Liver (tissue), 9 donors: ENCODE data around the gene EGFLAM. TPM values are rescaled to one million over a fixed set of nuclear protein-coding genes. Genes with fewer than 3 reads are reported as not detected.

Source experiments
- DNase-seq: peaks from one replicate; pipeline ENCODE4 v3.0.0-alpha.2; 2017; ENCODE audit warnings: low spot score
- H3K27ac ChIP-seq, 2 donors: one replicate each; pipeline ENCODE4 v1.7.0; 2013; ENCODE audit warnings: inconsistent platforms in 2 of 2, low read length in 2 of 2, control low read depth in 1 of 2, low read depth in 1 of 2, mild to moderate bottlenecking in 1 of 2
- H3K27me3 ChIP-seq, 4 donors: one replicate each; pipeline versions ENCODE4 v1.6.1 to v1.7.0; 2013; ENCODE audit warnings: low read length in 3 of 4, inconsistent platforms in 1 of 4, mild to moderate bottlenecking in 1 of 4, moderate library complexity in 1 of 4; ENCODE audit not compliant: control insufficient read depth in 4 of 4, insufficient read depth in 4 of 4
- H3K36me3 ChIP-seq, 4 donors: one replicate each; pipeline versions ENCODE4 v1.6.1 to v1.7.0; 2013; ENCODE audit warnings: low read length in 3 of 4, mild to moderate bottlenecking in 3 of 4, low read depth in 1 of 4, moderate library complexity in 1 of 4; ENCODE audit not compliant: control insufficient read depth in 4 of 4, insufficient read depth in 3 of 4
- H3K4me1 ChIP-seq, 4 donors: one replicate each; pipeline versions ENCODE4 v1.6.1 to v1.7.0; 2013; ENCODE audit warnings: low read length in 3 of 4, mild to moderate bottlenecking in 3 of 4, moderate library complexity in 1 of 4; ENCODE audit not compliant: control insufficient read depth in 4 of 4, insufficient read depth in 4 of 4
- H3K4me3 ChIP-seq, 3 donors: one replicate each; pipeline versions ENCODE4 v1.6.1 to v1.7.0; 2013; ENCODE audit warnings: low read length in 3 of 3, control low read depth in 1 of 3, low read depth in 1 of 3, mild to moderate bottlenecking in 1 of 3
- H3K9ac ChIP-seq, 2 donors: one replicate each; pipeline ENCODE4 v1.7.0; 2013; ENCODE audit warnings: low read length in 2 of 2, mild to moderate bottlenecking in 2 of 2, moderate library complexity in 2 of 2, control low read depth in 1 of 2, low read depth in 1 of 2
- H3K9me3 ChIP-seq, 4 donors: one replicate each; pipeline versions ENCODE4 v1.6.1 to v1.7.0; 2013; ENCODE audit warnings: low read length in 3 of 4; ENCODE audit not compliant: control insufficient read depth in 4 of 4
- ATF3 ChIP-seq: IDR thresholded peaks from 2 replicates; pipeline ENCODE4 v1.6.1; 2016; ENCODE audit warnings: antibody characterized with exemption
- CTCF ChIP-seq: fragments of 150-350 bp; IDR thresholded peaks from 2 replicates; pipeline ENCODE4 v1.5.1; 2017; ENCODE audit warnings: improper control_type of control experiment, low read depth, low read length; ENCODE audit not compliant: missing input control
- EGR1 ChIP-seq, 2 donors: IDR thresholded peaks; 2 replicates each; pipeline ENCODE4 v1.6.1; 2016 to 2018; ENCODE audit warnings: antibody characterized with exemption in 2 of 2, low read depth in 2 of 2
- FOXA1 ChIP-seq: IDR thresholded peaks from 2 replicates; pipeline ENCODE4 v1.6.1; 2016; ENCODE audit warnings: antibody characterized with exemption
- FOXA2 ChIP-seq: IDR thresholded peaks from 2 replicates; pipeline ENCODE4 v1.6.1; 2016; ENCODE audit warnings: antibody characterized with exemption
- GABPA ChIP-seq, 2 donors: IDR thresholded peaks in 1 of 2; conservative IDR thresholded peaks in 1 of 2; 2 replicates each; pipeline ENCODE4 v1.6.1; 2016; ENCODE audit warnings: antibody characterized with exemption in 2 of 2, mild to moderate bottlenecking in 1 of 2, moderate library complexity in 1 of 2
- HNF4A ChIP-seq, 2 donors: conservative IDR thresholded peaks; 2 replicates each; pipeline ENCODE4 v1.6.1; 2016; ENCODE audit warnings: antibody characterized with exemption in 2 of 2, mild to moderate bottlenecking in 2 of 2
- HNF4G ChIP-seq: IDR thresholded peaks from 2 replicates; pipeline ENCODE4 v1.6.1; 2016; ENCODE audit warnings: antibody characterized with exemption
- JUND ChIP-seq, 2 donors: IDR thresholded peaks; 2 replicates each; pipeline ENCODE4 v1.6.1; 2016; ENCODE audit warnings: antibody characterized with exemption in 2 of 2
- MAX ChIP-seq: IDR thresholded peaks from 2 replicates; pipeline ENCODE4 v1.6.1; 2016; ENCODE audit warnings: antibody characterized with exemption
- NR2F2 ChIP-seq: IDR thresholded peaks from 2 replicates; pipeline ENCODE4 v1.6.1; 2016; ENCODE audit warnings: antibody characterized with exemption
- RAD21 ChIP-seq, 2 donors: IDR thresholded peaks; 2 replicates each; pipeline ENCODE4 v1.6.1; 2016; ENCODE audit warnings: antibody characterized with exemption in 2 of 2, mild to moderate bottlenecking in 2 of 2
- REST ChIP-seq: IDR thresholded peaks from 2 replicates; pipeline ENCODE4 v1.6.1; 2016; ENCODE audit warnings: antibody characterized with exemption, mild to moderate bottlenecking
- RXRA ChIP-seq, 2 donors: IDR thresholded peaks; 2 replicates each; pipeline ENCODE4 v1.6.1; 2017 to 2018; ENCODE audit warnings: antibody characterized with exemption in 2 of 2, mild to moderate bottlenecking in 1 of 2
- SP1 ChIP-seq: IDR thresholded peaks from 2 replicates; pipeline ENCODE4 v1.6.1; 2018; ENCODE audit warnings: antibody characterized with exemption, mild to moderate bottlenecking
- TAF1 ChIP-seq: conservative IDR thresholded peaks from 2 replicates; pipeline ENCODE4 v1.6.1; 2016; ENCODE audit warnings: antibody characterized with exemption, mild to moderate bottlenecking
- YY1 ChIP-seq: IDR thresholded peaks from 2 replicates; pipeline ENCODE4 v1.6.1; 2016; ENCODE audit warnings: antibody characterized with exemption, mild to moderate bottlenecking
- ZBTB33 ChIP-seq: IDR thresholded peaks from 2 replicates; pipeline ENCODE4 v1.6.1; 2016; ENCODE audit warnings: antibody characterized with exemption
- WGBS: extraction: QIAGEN DNeasy Blood & Tissue Kit; methylation state at CpG from one replicate; pipeline ENCODE4 v1.1.7; 2013; 5-methylcytosine and 5-hydroxymethylcytosine counted together
- polyA plus RNA-seq, 2 donors: library from polyadenylated mRNA; stranded (reverse) in 1 of 2; unstranded in 1 of 2; fragments of 200-250 nt in 1 of 2; fragments of >200 nt in 1 of 2; fragmentation: Nextera tagmentation in 1 of 2; extraction: Ambion mirVana in 1 of 2; gene quantifications; one replicate each; pipeline versions ENCODE4 v1.2.1 to v1.2.3, GENCODE V29; 2013 to 2015
- total RNA-seq, 2 donors: library from RNA; depleted of rRNA; stranded (reverse); fragments of >200 nt; gene quantifications; one replicate each; pipeline ENCODE4 v1.2.3, GENCODE V29; 2014
- donor health status: healthy.
- donor health status: healthy.
- donor health status: healthy.
- donor health status: healthy.
- donor health status: healthy.

Gene EGFLAM
- total and polyA plus RNA-seq, 4 donors: 1.1 to 4.9 (median 1.9) TPM

GRCh38 chr5:38448568-38449350, 190.4 kb downstream of the EGFLAM start:
- peaks cover 0 to 2% (median 0%) of the 10 kb centered on the region in 4 donors for H3K27me3 ChIP-seq
- DNase-seq: no peak
- H3K27ac ChIP-seq: no peak overlapping the region

More at GRCh38 chr5:38448568-38449350, 190.4 kb downstream of the EGFLAM start:
- H3K9ac ChIP-seq: no peak overlapping the region
- 83% methylated on average over 9 of the region's 9 CpGs for WGBS
- H3K9me3 ChIP-seq: no peaks in the 10 kb centered on the region
- TF ChIP-seq HNF4G (no peak), FOXA1 (no peak), MAX (no peak), NR2F2 (no peak), RXRA (IDR thresholded peaks at IDR 0.05) (no peak), JUND (IDR thresholded peaks at IDR 0.05) (no peak), HNF4A (conservative IDR thresholded peaks at IDR 0.05) (no peak), TAF1 (no peak), REST (no peak), SP1 (no peak), FOXA2 (no peak), ZBTB33 (no peak), EGR1 (IDR thresholded peaks at IDR 0.05; ENCODE audit: low read depth in 2 of 2) (no peak), RAD21 (IDR thresholded peaks at IDR 0.05) (no peak), ATF3 (no peak), GABPA (IDR thresholded peaks at IDR 0.05 in 1 of 2, conservative IDR thresholded peaks at IDR 0.05 in 1 of 2) (no peak), YY1 (no peak), CTCF (no peak)
- no peaks in the 10 kb centered on the region for H3K4me1 ChIP-seq
- no peaks in the 10 kb centered on the region for H3K36me3 ChIP-seq
- H3K4me3 ChIP-seq: no peak overlapping the region
